MG63 (cell line): ENCODE data around the gene RAE1. TPM values are rescaled to one million over a fixed set of nuclear protein-coding genes. Genes with fewer than 3 reads are reported as not detected.
"Not testable (repeated sequence)": the region's sequence is repeated elsewhere in the genome, so short reads cannot be mapped to it uniquely, and the experiment has no call there.

ENCODE experiments used
- DNase-seq: peaks from one replicate; pipeline ENCODE4 v3.0.0-alpha.2; 2020
- H3K27me3 ChIP-seq: fragments of 250-450 bp; sonication (Bioruptor Pico); 2 replicates; pipeline ENCODE4 v1.5.1; 2020; ENCODE audit warnings: mild to moderate bottlenecking, moderate library complexity
- H3K36me3 ChIP-seq: fragments of 250-450 bp; sonication (Bioruptor Pico); 2 replicates; pipeline ENCODE4 v1.5.1; 2020; ENCODE audit warnings: mild to moderate bottlenecking, moderate library complexity
- H3K4me3 ChIP-seq: fragments of 250-450 bp; sonication (Bioruptor Pico); 2 replicates; pipeline ENCODE4 v1.5.1; 2020; ENCODE audit warnings: mild to moderate bottlenecking, moderate library complexity
- H3K9me3 ChIP-seq: fragments of 250-450 bp; sonication (Bioruptor Pico); 2 replicates; pipeline ENCODE4 v1.5.1; 2020; ENCODE audit warnings: mild to moderate bottlenecking, moderate library complexity
- total RNA-seq: library from RNA; depleted of rRNA; stranded (reverse); fragments of >200 nt; shearing (Covaris generic); gene quantifications from 2 replicates; pipeline ENCODE4 v1.2.3, GENCODE V29; 2014; ENCODE audit warnings: low replicate concordance

The RAE1 gene
- total RNA-seq, 1 experiment from 2014 or later: 85.5 TPM

GRCh38 chr20:57410398-57410920, 59.4 kb downstream of the RAE1 start:
- peaks cover 21% of the 10 kb centered on the region for H3K36me3 ChIP-seq
- no peak for DNase-seq
- no peak overlapping the region for H3K4me3 ChIP-seq
- H3K27me3 ChIP-seq: no peaks in the 10 kb centered on the region
- no peaks in the 10 kb centered on the region for H3K9me3 ChIP-seq

- H3K36me3 ChIP-seq: peaks cover 19% of the 10 kb centered on the region
- no peaks in the 10 kb centered on the region for H3K9me3 ChIP-seq
- H3K4me3 ChIP-seq: no peak overlapping the region
- no peaks in the 10 kb centered on the region for H3K27me3 ChIP-seq
- DNase-seq: no peak
Observed at GRCh38 chr20:57410924-57411323, 59.9 kb downstream of the RAE1 start.

- Histone ChIP-seq H3K36me3 (peaks cover 17% of the 10 kb centered on the region), H3K9me3 (no peaks in the 10 kb centered on the region), H3K27me3 (no peaks in the 10 kb centered on the region), H3K4me3 (no peak overlapping the region)
- DNase-seq: no peak
Observed at GRCh38 chr20:57411406-57412283, 60.6 kb downstream of the RAE1 start.

GRCh38 chr20:57412347-57413029, 61.4 kb downstream of the RAE1 start:
- peaks cover 17% of the 10 kb centered on the region for H3K36me3 ChIP-seq
- no peaks in the 10 kb centered on the region for H3K27me3 ChIP-seq
- DNase-seq: no peak
- no peaks in the 10 kb centered on the region for H3K9me3 ChIP-seq
- H3K4me3 ChIP-seq: no peak overlapping the region

- H3K9me3 ChIP-seq: no peaks in the 10 kb centered on the region
- no peaks in the 10 kb centered on the region for H3K27me3 ChIP-seq
- DNase-seq: no peak
- no peak overlapping the region for H3K4me3 ChIP-seq
- H3K36me3 ChIP-seq: peaks cover 6% of the 10 kb centered on the region
Observed at GRCh38 chr20:57413986-57414385, 62.9 kb downstream of the RAE1 start.

- no peaks in the 10 kb centered on the region for H3K36me3 ChIP-seq
- H3K27me3 ChIP-seq: no peaks in the 10 kb centered on the region
- peak; percentile 79 for DNase-seq
- no peak overlapping the region for H3K4me3 ChIP-seq
- H3K9me3 ChIP-seq: no peaks in the 10 kb centered on the region
Observed at GRCh38 chr20:57414867-57415592, 64.0 kb downstream of the RAE1 start.

- H3K4me3 ChIP-seq: no peak overlapping the region
- H3K36me3 ChIP-seq: no peaks in the 10 kb centered on the region
- no peak for DNase-seq
- H3K9me3 ChIP-seq: no peaks in the 10 kb centered on the region
- H3K27me3 ChIP-seq: no peaks in the 10 kb centered on the region
Observed at GRCh38 chr20:57415771-57416170, 64.7 kb downstream of the RAE1 start.

GRCh38 chr20:57416296-57417022, 65.4 kb downstream of the RAE1 start:
- Histone ChIP-seq H3K4me3 (no peak overlapping the region), H3K9me3 (no peaks in the 10 kb centered on the region), H3K36me3 (no peaks in the 10 kb centered on the region), H3K27me3 (no peaks in the 10 kb centered on the region)
- no peak for DNase-seq

GRCh38 chr20:57417051-57417689, 66.1 kb downstream of the RAE1 start:
- DNase-seq: no peak
- Histone ChIP-seq H3K9me3 (no peaks in the 10 kb centered on the region), H3K4me3 (no peak overlapping the region), H3K36me3 (no peaks in the 10 kb centered on the region), H3K27me3 (no peaks in the 10 kb centered on the region)

- no peak for DNase-seq
- Histone ChIP-seq H3K36me3 (no peaks in the 10 kb centered on the region), H3K27me3 (no peaks in the 10 kb centered on the region), H3K4me3 (no peak overlapping the region), H3K9me3 (no peaks in the 10 kb centered on the region)
Observed at GRCh38 chr20:57417830-57418780, 67.0 kb downstream of the RAE1 start.

GRCh38 chr20:57419479-57419878, 68.4 kb downstream of the RAE1 start:
- not testable (repeated sequence) for H3K4me3 ChIP-seq, H3K27me3 ChIP-seq

GRCh38 chr20:57420571-57421252, 69.7 kb downstream of the RAE1 start:
- no peaks in the 10 kb centered on the region for H3K36me3 ChIP-seq
- no peak overlapping the region for H3K4me3 ChIP-seq
- no peak for DNase-seq

More at GRCh38 chr20:57419479-57419878, 68.4 kb downstream of the RAE1 start:
- not testable (repeated sequence) for H3K36me3 ChIP-seq, H3K9me3 ChIP-seq, DNase-seq

GRCh38 chr20:57421253-57422220, 70.5 kb downstream of the RAE1 start:
- no peaks in the 10 kb centered on the region for H3K36me3 ChIP-seq
- DNase-seq: no peak
- no peak overlapping the region for H3K4me3 ChIP-seq

More at GRCh38 chr20:57420571-57421252, 69.7 kb downstream of the RAE1 start:
- H3K9me3 ChIP-seq: no peaks in the 10 kb centered on the region
- no peaks in the 10 kb centered on the region for H3K27me3 ChIP-seq

More at GRCh38 chr20:57421253-57422220, 70.5 kb downstream of the RAE1 start:
- Histone ChIP-seq H3K27me3 (no peaks in the 10 kb centered on the region), H3K9me3 (no peaks in the 10 kb centered on the region)
